Left ventricle myocardium inferior (tissue), 1 donor: ENCODE results near the gene MC4R. TPM values are rescaled to one million over a fixed set of nuclear protein-coding genes. Genes with fewer than 3 reads are reported as not detected.
"Not testable (repeated sequence)": the region's sequence is repeated elsewhere in the genome, so short reads cannot be mapped to it uniquely, and the experiment has no call there.

Experiments
- DNase-seq: peaks from one replicate; pipeline ENCODE4 v3.0.0-alpha.2; 2020
- H3K27ac ChIP-seq: fragments of 200-600 bp; replicated peaks from 2 replicates; pipeline ENCODE4 v1.8.0; 2021
- H3K27me3 ChIP-seq: fragments of 200-600 bp; 2 replicates; pipeline ENCODE4 v1.8.0; 2021; ENCODE audit warnings: low read depth
- H3K36me3 ChIP-seq: fragments of 200-600 bp; 2 replicates; pipeline ENCODE4 v1.8.0; 2021
- H3K4me1 ChIP-seq: fragments of 200-600 bp; 2 replicates; pipeline ENCODE4 v1.8.0; 2021
- H3K4me3 ChIP-seq: fragments of 200-600 bp; 2 replicates; pipeline ENCODE4 v1.8.0; 2021; ENCODE audit warnings: mild to moderate bottlenecking, moderate library complexity
- H3K9me3 ChIP-seq: fragments of 200-600 bp; replicated peaks from 2 replicates; pipeline ENCODE4 v1.8.0; 2021
- CTCF ChIP-seq: fragments of 200-600 bp; IDR thresholded peaks from 2 replicates; pipeline ENCODE4 v1.8.0; 2021; ENCODE audit warnings: antibody characterized with exemption, mild to moderate bottlenecking, borderline replicate concordance
- intact Hi-C: fragments of 100-400 bp; cut with micrococcal nuclease; formaldehyde crosslinking; loops from one replicate; pipeline ENCODE4 v1.11.0; 2022
- long read RNA-seq: library from polyadenylated mRNA; unstranded; transcript quantifications from one replicate; pipeline ENCODE4 v2.0.0, GENCODE V29; 2021
- total RNA-seq: library from RNA; stranded (reverse); fragmentation: NEBNext Ultra II Directional; extraction: Animal tissue kit (Norgen Biotek cat#: 25700); gene quantifications from one replicate; pipeline ENCODE4 v1.2.1, GENCODE V29; 2021
- donor health status: DM: no; HTN: yes; CAD: no; lungs with severe emphysema.

The MC4R gene
- not detected for total RNA-seq
- long read RNA-seq, result 0 reads

- no peak for TF ChIP-seq CTCF
- no peaks in the 10 kb centered on the region for H3K27me3 ChIP-seq
- H3K9me3 ChIP-seq, result peaks cover 9% of the 10 kb centered on the region
- H3K27ac ChIP-seq, result no peak within 1 kb of the TSS
- H3K36me3 ChIP-seq, result no peaks in the 10 kb centered on the region
- peak; percentile 14 for DNase-seq
- intact Hi-C loops, result no loop called here
- H3K4me1 ChIP-seq, result no peaks in the 10 kb centered on the region
- H3K4me3 ChIP-seq, result peak within 1 kb of the TSS; percentile 20
Measured at GRCh38 chr18:60372596-60372995, at the start of gene MC4R. TSS of gene MC4R (minus strand) at chr18:60372775. CDS start at chr18:60372349, 426 bp downstream.

- DNase-seq, H3K27ac ChIP-seq, H3K27me3 ChIP-seq, H3K4me3 ChIP-seq, intact Hi-C loops, H3K9me3 ChIP-seq, H3K4me1 ChIP-seq, H3K36me3 ChIP-seq: not testable (repeated sequence)
Measured at GRCh38 chr18:60422306-60422705, 49.7 kb upstream of the MC4R start.

- no peaks in the 10 kb centered on the region for H3K9me3 ChIP-seq
- intact Hi-C loops, result no loop called here
Measured at GRCh38 chr18:60421356-60422118, 49.0 kb upstream of the MC4R start.

GRCh38 chr18:60417946-60418345 is 45.4 kb upstream of the MC4R start:
- intact Hi-C loops, result no loop called here
- Histone ChIP-seq H3K27me3 (no peaks in the 10 kb centered on the region), H3K9me3 (no peaks in the 10 kb centered on the region), H3K36me3 (no peaks in the 10 kb centered on the region), H3K4me3 (no peak overlapping the region), H3K4me1 (no peaks in the 10 kb centered on the region), H3K27ac (no peak overlapping the region)
- no peak for DNase-seq
- TF ChIP-seq CTCF, result no peak

More at GRCh38 chr18:60421356-60422118, 49.0 kb upstream of the MC4R start:
- DNase-seq, result no peak
- Histone ChIP-seq H3K27me3 (no peaks in the 10 kb centered on the region), H3K36me3 (no peaks in the 10 kb centered on the region), H3K4me1 (no peaks in the 10 kb centered on the region), H3K27ac (no peak overlapping the region), H3K4me3 (no peak overlapping the region)
- no peak for TF ChIP-seq CTCF

- Histone ChIP-seq H3K4me1 (no peaks in the 10 kb centered on the region), H3K9me3 (no peaks in the 10 kb centered on the region), H3K27me3 (no peaks in the 10 kb centered on the region), H3K36me3 (no peaks in the 10 kb centered on the region), H3K27ac (no peak overlapping the region), H3K4me3 (no peak overlapping the region)
- TF ChIP-seq CTCF, result no peak
- intact Hi-C loops, result no loop called here
- DNase-seq, result no peak
Measured at GRCh38 chr18:60413944-60414547, 41.5 kb upstream of the MC4R start.

- H3K9me3 ChIP-seq, result peaks cover 3% of the 10 kb centered on the region
- H3K4me1 ChIP-seq, result no peaks in the 10 kb centered on the region
- no peaks in the 10 kb centered on the region for H3K36me3 ChIP-seq
- no peaks in the 10 kb centered on the region for H3K27me3 ChIP-seq
- no peak for DNase-seq
- TF ChIP-seq CTCF, result no peak
- H3K4me3 ChIP-seq, result no peak overlapping the region
- no peak overlapping the region for H3K27ac ChIP-seq
- intact Hi-C loops, result no loop called here
Measured at GRCh38 chr18:60411715-60412114, 39.1 kb upstream of the MC4R start.
